Measurements from ENCODE around the gene RNF146.

DNA sequence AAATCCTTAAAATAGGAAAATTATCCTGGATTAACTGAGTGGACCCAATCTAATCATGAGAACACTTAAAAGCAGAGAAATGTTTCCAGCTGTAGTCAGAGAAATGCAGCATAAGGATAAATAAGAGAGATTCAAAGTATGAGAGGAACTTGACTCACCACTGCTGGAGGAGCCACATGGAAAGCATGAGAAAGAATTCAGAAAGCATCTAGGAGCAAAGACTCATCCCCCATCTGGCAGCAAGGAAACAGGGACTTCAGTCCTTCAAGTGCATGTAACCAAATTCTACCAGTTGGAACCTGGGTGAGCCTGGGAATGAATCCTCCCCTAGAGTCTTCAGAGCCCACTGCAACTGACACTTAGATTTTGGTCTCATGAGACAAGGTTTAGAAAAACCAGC lies 33.7 kb downstream of the RNF146 start:
- TF ChIP-seq CTCF (IDR thresholded peaks at IDR 0.05; ENCODE audit: insufficient read depth, low read length) (no peak), REST (IDR thresholded peaks at IDR 0.05; ENCODE audit: insufficient replicate concordance, low read depth) (no peak), POLR2AphosphoS5 (IDR thresholded peaks at IDR 0.05; ENCODE audit: low read depth) (no peak), GABPA (IDR thresholded peaks at IDR 0.05; ENCODE audit: low read depth) (no peak), SPI1 (IDR thresholded peaks at IDR 0.05; ENCODE audit: borderline replicate concordance, low read depth) (no peak)

Measured in HL-60 (cell line).